Keratinocyte (primary cell): ENCODE results near the gene SPRR3.

ENCODE experiments used
- CTCF ChIP-seq, 3 experiments: IDR thresholded peaks in 1 of 3; conservative IDR thresholded peaks in 1 of 3; optimal IDR thresholded peaks in 1 of 3; 2 replicates in 2 of 3; 3 replicates in 1 of 3; pipeline versions ENCODE3 to v1.5.1; 2011; ENCODE audit warnings: low read length in 3 of 3, mild to moderate bottlenecking in 3 of 3, moderate library complexity in 2 of 3, control low read depth in 1 of 3, inconsistent platforms in 1 of 3; ENCODE audit not compliant: insufficient read depth in 2 of 3; ENCODE audit errors: extremely low read depth in 1 of 3
- EZH2 ChIP-seq: IDR thresholded peaks from one replicate; pipeline ENCODE4 v1.6.1; 2012; ENCODE audit warnings: inconsistent platforms, mild to moderate bottlenecking, low read length, moderate library complexity

GRCh38 chr1:153028766-153029165 is 27.2 kb downstream of the SPRR3 start:
- TF ChIP-seq CTCF (optimal IDR thresholded peaks at IDR 0.05 in 1 of 3, IDR thresholded peaks at IDR 0.05 in 1 of 3, conservative IDR thresholded peaks at IDR 0.05 in 1 of 3; ENCODE audit: extremely low read depth in 1 of 3, insufficient read depth in 2 of 3, low read length in 3 of 3) (no peak), EZH2 (no peak)
